GM19351 (cell line): ENCODE results near the gene CAST.

Experiments used
- ATAC-seq: cut with Tn5 transposase; IDR thresholded peaks from one replicate; pipeline ENCODE4 v1.9.1; 2021; ENCODE audit warnings: mild to moderate bottlenecking, moderate library complexity; ENCODE audit not compliant: unreplicated experiment

CAST gene

DNA sequence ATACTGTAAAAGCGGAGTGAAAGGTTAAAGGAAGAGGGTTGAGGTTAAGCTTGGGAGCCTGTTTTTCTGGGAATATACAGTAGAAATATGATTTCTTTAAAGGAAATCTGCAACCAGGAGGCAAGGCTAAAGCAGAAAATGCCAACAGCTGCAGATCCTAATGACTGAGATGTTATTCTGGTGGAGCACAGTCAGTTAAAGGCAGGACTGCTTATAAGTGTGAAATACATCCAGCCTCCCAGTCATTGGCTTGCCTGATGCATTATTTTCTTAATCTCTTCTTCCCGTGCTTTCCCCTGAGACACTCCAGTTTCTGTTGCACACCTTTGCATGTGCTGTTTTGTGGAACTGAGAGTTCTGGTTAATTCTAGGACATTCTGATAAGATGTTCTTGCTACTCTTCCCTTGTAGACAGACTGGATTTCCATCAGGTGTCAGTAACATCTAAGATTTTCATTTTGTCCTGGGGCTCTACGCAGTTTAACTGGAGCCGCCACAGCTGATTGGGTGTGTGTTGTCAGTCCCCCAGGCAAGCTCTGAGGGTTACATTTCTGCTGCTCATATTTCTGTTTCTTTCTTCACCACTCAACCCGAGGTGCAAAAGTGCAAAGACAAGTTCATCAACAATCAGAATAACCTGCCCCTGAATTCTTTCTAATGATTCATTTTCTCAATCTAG lies 44.4 kb downstream of the CAST start:
- no peak for ATAC-seq

GRCh38 chr5:96708600-96708999 lies 46.4 kb downstream of the CAST start:
- ATAC-seq: no peak

GRCh38 chr5:96709152-96709821 lies 47.1 kb downstream of the CAST start:
- ATAC-seq: no peak

DNA sequence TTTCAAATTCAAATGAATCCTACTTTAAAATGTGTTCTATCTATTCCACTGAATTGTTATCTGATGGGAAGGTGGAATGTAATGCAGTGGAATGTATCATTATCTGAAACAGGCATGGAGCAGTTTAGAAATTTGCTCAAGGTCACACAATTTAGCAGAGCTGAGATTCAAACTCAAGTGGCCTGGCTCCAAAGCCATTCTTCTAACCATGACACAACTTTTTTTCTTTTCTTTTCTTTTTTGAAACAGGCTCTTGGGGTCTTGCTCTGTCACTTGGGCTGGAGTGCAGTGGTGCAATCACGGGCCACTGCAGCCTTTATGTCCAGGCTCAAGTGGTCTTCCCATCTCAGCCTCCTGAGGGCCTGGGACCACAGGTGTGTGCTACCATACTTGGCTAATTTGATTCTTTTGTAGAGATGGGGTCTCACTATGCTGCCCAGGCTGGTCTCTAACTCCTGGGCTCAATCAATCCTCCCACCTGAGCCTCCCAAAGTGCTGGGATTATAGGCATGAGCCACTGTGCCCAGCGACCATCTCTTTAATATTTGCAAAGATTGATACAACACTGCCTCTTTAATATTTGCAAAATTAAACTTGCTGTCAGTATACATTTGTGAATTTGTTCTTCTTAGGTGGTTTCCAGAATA lies 50.0 kb downstream of the CAST start:
- ATAC-seq: no peak

GRCh38 chr5:96714450-96714849 lies 52.3 kb downstream of the CAST start:
- no peak for ATAC-seq

DNA sequence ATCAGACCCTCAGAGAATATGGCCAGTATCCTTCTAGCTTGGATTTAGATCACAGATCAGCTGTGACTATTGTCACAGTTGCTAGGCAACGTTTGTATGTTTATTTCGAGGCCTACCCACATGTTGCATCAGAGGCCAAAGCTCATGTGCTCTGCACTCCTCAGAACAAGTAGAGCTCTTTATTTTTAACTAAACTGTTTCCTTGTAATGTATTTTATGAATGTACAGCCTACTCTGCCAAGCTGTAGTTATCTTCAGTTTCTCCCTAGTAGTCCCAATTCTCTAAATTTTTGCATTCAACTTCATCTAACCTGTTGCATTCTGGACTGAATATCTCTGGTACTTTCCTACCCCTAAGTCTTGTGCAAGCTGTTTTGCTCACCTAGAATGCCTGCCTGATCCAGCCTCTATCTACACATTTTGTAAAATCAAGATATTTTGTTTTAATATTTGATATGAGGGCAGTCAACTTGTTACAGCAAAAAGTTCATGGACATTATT lies 52.8 kb downstream of the CAST start:
- peak; percentile 68 for ATAC-seq

GRCh38 chr5:96716007-96716406 lies 53.8 kb downstream of the CAST start:
- ATAC-seq: no peak

DNA sequence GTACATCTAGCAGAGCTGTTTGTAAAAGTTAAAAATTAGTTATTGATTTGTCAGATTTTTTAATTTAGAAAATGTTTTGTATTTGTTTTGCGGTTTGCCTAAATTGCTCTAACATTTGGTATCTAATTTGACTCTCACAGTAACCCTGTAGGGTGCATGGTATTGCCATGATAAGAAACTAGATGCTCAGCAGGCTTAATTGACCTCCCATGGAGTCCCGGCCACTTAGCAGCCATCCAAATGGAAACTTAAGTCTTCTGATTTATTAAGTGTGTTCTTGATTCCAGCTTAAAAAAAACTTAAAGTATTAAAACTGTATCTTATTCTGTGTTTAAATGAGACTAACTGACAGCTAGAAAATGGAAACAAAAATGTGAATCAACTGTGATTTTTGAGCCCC lies 54.5 kb downstream of the CAST start:
- no peak for ATAC-seq

GRCh38 chr5:96717874-96718273 lies 55.7 kb downstream of the CAST start:
- no peak for ATAC-seq

- no peak for ATAC-seq
Measured at GRCh38 chr5:96718635-96719077, 56.5 kb downstream of the CAST start.

- ATAC-seq: no peak
Measured at GRCh38 chr5:96720408-96720807, 58.2 kb downstream of the CAST start.

- ATAC-seq: no peak
Measured at GRCh38 chr5:96721351-96721977, 59.3 kb downstream of the CAST start.

GRCh38 chr5:96725257-96725656 lies 63.1 kb downstream of the CAST start:
- no peak for ATAC-seq

DNA sequence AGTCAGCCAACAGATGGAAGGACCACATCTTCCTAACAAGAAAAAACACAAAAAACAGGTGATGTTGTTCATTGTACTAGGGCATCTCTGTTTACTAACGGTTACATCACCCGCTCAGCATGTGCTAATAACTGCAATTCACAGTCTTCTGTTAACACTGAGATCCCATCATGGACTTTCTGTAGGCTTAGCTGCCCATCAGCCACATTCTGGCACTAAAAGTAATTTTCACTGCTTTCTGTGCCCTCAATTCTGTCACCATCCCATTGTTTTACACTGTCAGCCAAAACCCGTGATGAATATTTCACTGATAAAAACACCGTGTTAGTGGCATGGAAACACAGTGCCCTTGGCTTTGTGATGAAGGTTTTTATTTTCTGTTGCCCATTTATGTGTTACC lies 64.6 kb downstream of the CAST start:
- ATAC-seq: no peak

- ATAC-seq: no peak
Measured at GRCh38 chr5:96729156-96729555, 67.0 kb downstream of the CAST start.

DNA sequence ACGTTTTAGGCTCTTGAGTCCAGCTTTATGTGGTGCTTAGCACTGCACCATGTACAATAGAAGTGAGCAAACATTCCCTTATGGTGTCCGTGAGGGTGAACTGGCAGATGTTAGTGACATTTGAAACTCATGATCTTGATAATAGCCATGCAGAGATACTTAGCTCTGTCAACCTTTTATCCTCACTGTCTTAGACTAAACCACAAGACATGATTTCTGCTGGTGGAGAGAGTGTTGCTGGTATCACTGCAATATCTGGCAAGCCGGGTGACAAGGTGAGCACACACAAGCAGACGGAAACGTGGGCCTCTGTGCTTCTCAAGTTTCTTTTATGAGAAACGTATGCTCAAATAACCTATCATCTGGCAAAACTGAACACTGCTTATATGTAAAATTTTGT lies 68.4 kb downstream of the CAST start:
- no peak for ATAC-seq

GRCh38 chr5:96733771-96734500 lies 71.8 kb downstream of the CAST start:
- no peak for ATAC-seq

GRCh38 chr5:96734871-96735325 lies 72.7 kb downstream of the CAST start:
- no peak for ATAC-seq

DNA sequence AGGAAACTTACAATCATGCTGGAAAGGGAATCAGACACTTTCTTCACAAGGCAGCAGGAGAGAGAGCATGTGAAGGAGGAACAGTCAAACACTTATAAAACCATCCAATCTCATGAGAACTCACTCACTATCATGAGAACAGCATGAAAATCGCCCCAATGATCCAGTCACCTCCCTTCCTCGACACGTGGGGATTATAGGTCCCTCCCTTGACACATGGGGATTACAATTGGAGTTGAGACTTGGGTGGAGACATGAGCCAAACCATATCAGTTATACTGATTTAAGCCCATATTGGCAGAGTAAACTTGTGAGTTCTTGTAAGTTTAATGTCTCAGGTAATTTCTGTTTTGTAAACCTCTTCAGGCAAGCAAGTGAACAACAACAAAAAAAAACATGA lies 74.8 kb downstream of the CAST start:
- ATAC-seq: no peak

DNA sequence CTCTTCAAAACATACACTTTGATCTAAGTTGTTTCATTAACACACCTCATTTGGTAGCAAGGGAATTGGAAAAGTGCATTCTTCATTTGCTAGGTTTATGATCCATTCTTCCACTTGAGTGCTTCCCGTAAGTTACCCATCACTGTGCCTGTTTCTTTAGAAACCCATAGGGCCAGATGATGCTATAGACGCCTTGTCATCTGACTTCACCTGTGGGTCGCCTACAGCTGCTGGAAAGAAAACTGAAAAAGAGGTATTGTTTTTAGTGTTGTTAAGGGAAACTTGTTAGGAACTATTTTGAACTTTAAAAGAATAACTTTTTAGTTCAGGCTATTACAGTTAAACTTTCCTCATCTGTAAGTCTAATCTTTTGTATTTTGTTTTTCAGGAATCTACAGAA lies 78.9 kb downstream of the CAST start:
- ATAC-seq: no peak

DNA sequence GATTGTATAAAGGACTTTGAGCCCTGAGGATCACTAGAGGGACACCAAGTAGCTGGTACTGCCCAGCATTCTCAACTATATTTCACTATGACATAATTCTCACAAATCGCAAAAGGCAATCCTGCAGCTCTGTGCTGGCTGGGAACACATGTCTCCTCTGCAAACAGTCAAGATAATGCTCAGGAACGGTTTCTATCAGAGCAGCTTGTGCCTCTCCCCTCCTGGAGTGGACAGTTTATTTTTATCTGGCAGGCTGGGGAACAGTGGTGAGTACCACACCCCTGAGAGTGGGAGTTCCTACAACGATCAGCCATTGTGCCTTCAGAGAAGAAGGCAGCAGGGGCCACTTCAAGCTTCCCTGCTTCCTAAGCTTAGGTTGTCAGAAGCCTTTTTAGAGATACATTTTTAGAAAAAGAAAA lies 79.7 kb downstream of the CAST start:
- ATAC-seq: no peak
